NCI-H187 (cell line): Measurements from ENCODE around the gene MED15.

ENCODE experiments used
- DNase-seq, 2 experiments: peaks; one replicate each; lab custom pipeline; 2025; lab: John Stamatoyannopoulos, UW

The MED15 gene

GRCh38 chr22:20551805-20552442 is 44.5 kb downstream of the MED15 start:
- no peak for DNase-seq

- DNase-seq, result no peak
These were observed 45.3 kb downstream of the MED15 start for GRCh38 chr22:20552443-20553401.

DNA sequence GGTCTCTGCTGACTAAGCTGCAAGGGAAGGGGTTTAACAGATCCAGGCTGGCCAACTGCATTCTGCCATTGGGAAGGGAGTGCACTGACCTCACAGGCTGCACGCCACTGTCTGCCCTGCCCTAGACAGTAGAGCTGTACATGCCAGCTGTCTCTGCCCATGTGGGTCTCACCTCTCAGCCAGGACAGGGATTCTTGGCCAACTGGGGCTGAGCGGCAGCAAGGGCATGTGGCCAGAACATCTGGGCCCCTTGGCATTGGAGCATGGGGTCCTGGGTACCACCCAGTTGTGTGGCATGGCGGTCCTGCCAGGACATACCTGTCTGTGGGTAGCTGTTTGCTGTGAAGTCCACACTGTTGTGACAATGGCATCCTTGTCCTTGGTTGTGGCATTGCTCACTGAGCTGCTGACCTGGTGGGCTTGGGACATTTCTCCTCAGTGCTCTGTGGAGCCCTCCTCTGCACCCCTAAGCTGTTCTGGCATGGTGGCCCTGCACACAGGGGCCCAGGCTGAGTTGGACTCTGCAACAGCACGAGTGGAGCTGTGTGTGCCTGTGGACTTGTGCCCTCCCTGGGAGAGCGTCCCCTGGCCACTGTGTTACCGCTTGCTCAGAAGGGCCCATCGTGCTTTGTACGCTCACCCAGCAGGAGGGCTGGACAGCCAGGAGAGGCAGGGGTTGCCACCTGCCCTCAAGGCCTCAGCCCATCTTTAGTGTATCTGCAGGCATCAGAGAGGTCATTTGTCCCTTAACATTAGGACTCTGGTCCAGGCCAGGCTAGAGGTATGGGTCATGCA is 46.7 kb downstream of the MED15 start:
- DNase-seq, result no peak

GRCh38 chr22:20554824-20555223 is 47.4 kb downstream of the MED15 start:
- DNase-seq, result no peak

GRCh38 chr22:20558534-20558933 is 51.1 kb downstream of the MED15 start:
- no peak for DNase-seq

- no peak for DNase-seq
These were observed 51.9 kb downstream of the MED15 start for GRCh38 chr22:20559174-20559760.

DNA sequence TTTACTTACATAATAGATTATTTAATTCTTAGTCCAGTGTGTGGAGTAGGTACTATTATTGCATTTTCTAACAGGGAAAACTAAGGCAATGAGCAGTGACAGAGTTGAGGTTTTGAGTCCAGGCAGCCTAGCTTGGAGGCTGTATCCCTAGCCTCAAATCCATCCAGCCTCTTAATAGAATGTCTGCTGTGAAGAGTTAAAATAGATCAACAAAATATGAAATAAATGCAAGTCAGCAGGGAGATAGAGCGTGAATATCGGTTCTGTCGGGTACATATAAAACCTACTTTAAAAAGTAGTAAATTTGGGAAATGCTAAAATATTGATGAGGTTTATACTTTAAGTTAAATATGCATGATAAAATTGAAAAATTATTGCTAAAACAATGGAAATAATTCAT is 53.3 kb downstream of the MED15 start:
- no peak for DNase-seq

GRCh38 chr22:20561882-20562281 is 54.5 kb downstream of the MED15 start:
- DNase-seq, result no peak

DNA sequence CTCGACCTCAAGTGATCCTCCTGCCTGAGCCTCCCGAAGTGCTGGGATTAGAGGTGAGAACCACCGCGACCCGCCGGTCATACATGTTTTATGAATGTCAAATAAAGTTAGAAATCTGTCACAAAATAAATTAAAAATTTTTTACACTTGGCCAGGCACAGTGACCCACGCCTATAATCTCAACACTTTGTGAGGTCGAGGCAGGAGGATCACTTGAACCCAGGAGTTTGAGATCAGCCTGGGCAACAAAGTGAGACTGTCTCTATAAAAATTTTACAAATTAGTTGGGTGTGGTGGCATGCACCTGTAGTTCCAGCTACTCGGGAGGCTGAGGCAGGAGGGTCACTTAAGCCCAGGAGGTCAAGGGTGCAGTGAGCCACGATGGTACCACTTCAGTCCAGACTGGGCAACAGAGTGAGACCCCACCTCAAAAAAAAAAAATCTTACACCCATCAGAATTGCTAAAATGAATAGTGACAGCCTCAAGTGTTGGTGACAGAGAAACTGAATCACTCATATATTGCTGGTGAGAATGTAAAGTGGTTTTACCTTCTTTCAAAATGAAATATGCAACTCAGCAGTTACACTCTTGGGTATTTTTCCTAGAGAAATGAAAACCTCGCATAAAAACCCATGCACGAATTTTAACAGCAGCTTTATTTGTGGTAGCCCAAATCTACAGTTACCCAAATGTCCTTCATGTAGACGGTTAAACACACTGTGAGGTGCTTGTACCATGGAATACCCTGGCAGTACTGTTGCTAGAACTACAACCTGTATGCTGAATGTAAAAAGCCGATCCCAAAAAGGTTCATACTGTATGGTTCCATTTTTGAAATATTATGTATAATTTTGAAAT is 55.4 kb downstream of the MED15 start:
- DNase-seq, result no peak

DNA sequence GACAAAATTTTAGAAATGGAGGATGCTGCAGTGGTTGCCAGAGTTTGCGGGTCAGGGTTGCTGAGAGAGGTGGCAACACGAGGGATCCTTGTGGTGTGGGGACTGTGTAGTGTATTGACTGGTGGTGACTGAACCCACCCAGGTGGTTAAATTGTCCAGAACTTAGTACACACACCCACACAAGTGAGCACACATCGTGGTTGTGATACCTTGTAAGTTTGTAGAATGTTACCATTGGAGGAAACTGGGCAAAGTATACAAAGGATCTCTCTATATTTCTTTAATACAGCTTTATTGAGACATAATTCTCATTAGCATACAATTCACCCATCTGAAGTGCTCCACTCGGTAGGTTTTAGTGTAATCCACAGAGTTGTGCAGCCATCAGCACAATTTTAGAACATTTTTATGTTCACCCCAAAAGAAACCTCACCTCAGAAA is 56.1 kb downstream of the MED15 start:
- no peak for DNase-seq

DNA sequence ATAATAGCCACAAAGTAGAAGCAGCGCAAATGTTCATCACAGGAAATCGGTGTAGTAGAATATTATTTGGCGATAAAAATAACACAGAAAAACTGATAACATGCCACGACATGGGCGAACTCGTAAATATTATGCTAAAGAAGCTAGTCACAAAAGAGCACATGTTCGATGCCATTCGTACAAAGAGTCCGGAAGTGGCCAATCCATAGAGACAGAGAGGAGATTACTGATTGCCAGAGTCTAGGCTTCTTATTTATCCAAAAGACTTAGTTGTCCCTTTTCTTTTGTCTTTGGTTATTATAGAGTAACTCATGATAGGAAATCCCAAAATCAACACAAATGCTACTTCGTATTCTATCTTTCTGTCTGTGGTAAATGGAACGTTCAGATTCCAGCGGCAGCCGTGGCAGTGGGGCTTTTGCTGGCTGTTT is 56.5 kb downstream of the MED15 start:
- DNase-seq, result no peak

- no peak for DNase-seq
These were observed 57.8 kb downstream of the MED15 start for GRCh38 chr22:20565079-20565734.

- DNase-seq, result no peak
These were observed 58.4 kb downstream of the MED15 start for GRCh38 chr22:20565761-20566160.

DNA sequence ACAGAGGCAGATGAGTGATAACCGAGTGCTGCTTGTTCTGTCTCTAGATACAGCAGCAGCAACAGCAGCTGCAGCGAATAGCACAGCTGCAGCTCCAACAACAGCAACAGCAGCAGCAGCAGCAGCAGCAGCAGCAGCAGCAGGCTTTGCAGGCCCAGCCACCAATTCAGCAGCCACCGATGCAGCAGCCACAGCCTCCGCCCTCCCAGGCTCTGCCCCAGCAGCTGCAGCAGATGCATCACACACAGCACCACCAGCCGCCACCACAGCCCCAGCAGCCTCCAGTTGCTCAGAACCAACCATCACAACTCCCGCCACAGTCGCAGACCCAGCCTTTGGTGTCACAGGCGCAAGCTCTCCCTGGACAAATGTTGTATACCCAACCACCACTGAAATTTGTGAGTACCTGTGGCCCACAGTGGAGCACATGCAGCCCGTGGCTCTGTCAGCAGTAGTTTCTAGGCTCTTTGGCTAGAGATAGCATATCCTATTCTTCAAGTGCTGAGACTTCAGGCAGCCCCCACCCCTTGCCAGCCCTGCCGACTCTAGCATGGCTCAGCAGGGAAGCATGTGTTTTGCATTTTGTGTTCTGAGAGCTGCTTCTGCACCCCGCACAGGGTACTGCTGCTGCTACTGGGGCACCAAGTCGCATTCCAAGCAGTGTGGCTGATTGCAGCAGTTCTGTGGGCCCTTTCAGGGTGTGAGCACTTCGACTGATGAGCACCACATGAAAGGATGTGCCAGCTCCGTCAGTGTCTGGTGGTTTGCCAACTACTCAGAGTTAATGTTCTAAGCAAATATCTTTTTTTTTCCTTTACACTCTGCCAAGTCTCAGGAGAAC is 59.2 kb downstream of the MED15 start:
- no peak for DNase-seq

DNA sequence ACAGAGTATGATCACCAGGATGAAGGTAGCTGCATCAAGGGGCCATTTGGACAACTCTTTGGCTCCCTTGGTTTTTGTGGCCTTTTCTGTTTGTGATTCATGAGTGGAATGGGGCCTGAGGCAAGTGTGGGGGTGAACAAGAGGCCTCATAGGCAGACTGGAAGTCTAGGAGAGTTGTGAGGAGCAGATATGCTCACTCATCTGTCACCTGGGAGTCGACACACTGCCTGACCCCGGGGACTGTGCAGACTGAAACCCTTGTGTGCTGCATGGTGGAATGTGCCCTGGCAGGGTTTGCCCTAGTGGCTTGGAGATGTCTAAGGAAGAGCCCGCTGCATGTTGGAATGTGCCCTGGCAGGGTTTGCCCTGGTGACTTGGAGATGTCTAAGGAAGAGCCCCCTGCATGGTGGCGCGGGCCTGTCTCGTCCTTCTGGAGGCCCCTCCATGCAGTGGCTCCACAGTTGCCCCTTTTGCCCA is 60.0 kb downstream of the MED15 start:
- DNase-seq, result no peak

DNA sequence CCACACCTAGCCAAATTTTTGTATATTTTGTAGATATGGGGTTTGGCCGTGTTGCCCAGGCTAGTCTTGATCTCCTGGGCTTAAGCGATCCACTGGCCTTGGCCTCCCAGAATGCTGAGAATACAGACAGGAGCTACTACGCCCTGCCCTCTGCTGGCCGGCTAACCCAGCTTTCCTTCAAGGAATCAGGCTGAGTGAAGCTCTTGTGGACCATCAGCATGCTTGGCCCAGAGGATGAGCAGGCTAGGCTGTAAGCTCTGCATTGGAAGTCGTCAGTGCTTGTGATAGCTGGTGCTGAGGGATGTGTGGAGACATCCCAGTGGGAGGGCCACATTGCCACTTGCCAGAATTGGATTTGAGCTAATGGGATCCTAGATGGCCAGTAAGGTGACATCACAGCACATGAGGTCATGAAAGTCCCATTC is 60.6 kb downstream of the MED15 start:
- DNase-seq, result no peak

GRCh38 chr22:20568502-20569058 is 61.2 kb downstream of the MED15 start:
- no peak for DNase-seq

DNA sequence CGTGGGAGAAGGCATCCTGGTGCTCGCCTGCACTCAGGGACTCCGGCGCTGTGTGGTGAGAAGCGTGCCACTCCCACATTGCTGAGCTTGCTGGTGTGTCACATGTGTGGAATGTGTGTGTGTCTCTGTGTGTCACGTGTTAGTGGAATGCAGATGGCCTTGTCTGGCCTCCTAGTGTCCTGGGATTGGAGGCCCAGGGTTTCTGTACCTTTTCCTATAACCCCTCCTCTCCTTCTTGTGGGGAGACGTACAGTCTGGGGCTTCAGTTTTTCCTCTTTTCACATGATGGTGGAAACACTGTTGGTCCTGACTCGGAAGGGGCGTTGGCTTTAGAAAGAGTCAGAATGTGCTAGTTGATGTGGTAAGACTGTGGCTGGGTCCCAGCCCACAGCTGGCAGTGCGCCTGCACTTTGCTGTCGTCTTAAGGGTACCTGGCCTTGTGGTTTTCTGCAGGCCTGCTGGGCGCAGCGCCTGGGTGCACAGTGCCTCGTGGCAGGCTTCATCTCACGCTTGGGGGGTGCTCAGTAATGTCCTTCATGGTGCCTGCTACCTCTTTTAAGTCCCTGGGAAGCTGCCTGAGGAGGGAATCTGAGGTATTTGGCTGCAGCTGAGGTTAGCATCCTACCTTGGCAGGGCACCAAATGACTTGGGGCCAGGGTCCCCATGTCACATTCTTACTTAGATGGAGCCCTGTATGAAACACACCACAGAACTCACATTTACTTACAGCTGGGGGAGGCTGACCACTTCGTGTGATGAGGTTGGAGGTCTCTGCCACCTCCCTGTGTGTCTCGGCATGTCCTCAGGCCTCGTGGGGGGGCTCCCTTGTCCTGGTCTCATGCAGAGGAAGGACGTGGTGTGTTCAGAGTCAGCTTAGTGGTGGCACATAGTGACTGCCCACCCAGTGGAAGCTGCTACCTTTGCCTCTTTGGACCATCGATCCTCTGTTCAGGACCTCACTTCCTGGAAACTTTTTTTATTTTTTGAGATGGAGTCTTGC is 61.9 kb downstream of the MED15 start:
- no peak for DNase-seq
